ENCODE results near the gene SART3.
"Not testable (repeated sequence)": the region's sequence is repeated elsewhere in the genome, so short reads cannot be mapped to it uniquely, and the experiment has no call there.

SART3 gene

DNA sequence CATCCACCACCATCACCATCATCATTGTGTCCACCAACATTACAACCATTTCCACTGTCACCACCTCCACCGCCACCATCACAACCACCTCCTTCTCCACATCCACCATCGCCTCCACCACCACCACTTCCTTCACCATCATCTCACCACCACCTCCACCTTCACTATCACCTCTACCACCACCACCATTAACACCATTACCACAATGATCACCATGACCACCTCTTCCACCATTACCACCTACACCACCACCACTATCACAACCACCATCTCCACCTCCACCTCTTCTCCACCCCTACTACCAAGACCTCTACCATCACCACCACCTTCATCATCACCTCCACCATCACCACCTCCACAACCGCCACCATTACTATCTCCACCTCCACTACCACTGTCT is 17.8 kb upstream of the SART3 start:
- FAIRE-seq, result no peak

DNA sequence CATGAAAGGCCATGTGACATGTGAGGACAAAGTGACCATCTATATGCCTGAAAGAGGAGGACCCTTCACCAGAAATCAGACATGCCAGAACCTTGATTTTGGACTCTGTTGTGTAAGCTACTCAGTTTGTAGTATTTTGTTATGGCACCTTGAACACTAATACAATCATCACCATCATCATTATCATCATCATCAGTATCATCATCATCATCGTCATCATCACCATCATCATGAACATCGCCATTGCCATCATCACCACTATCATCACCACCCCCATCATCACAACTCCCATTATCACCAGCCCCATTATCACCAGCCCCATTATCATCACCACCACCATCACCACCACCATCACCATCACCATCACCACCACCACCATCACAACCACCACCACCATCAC is 17.3 kb upstream of the SART3 start:
- FAIRE-seq, result no peak

DNA sequence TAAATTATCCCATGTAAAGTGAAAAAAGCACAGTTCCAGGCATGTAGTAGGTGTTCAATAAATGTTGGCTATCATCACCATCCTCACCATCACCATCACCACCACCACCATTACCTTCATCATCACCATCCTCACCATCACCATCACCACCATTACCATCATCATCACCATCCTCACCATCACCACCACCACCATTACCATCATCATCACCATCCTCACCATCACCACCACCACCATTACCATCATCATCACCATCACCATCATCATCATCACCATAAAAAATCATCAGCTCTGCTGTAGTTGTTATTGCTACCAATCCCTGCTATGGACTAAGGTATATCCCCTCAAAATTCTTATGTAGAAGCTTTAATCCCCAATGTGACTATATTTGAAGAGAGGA is 16.5 kb upstream of the SART3 start:
- no peak for FAIRE-seq

DNA sequence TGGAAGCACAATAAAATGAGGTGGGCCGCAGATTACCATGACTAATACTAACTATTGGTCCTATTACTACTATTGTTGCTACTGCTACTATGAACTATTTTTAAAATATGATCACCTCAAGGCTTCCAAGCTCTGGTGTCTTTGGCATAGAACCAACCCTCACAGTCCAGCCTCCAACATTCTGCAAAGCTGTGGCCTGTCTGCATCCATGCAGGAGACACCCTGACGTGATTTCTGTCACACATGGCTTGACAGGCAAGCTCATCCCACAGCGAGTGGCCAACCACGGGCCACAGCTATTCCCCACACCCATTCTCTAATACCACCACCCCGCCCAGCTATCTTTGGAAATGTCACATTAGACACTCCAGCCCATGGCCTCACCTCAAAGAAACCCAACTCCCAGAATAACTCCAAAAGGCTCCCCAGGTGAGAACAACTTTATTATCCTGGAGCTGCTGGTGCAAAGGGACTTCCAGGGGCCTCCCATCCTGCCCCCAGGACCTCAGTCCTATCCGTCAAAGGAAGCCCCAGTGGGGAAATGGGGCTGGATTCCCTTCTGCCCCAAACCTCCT is 15.8 kb upstream of the SART3 start:
- FAIRE-seq, result no peak

DNA sequence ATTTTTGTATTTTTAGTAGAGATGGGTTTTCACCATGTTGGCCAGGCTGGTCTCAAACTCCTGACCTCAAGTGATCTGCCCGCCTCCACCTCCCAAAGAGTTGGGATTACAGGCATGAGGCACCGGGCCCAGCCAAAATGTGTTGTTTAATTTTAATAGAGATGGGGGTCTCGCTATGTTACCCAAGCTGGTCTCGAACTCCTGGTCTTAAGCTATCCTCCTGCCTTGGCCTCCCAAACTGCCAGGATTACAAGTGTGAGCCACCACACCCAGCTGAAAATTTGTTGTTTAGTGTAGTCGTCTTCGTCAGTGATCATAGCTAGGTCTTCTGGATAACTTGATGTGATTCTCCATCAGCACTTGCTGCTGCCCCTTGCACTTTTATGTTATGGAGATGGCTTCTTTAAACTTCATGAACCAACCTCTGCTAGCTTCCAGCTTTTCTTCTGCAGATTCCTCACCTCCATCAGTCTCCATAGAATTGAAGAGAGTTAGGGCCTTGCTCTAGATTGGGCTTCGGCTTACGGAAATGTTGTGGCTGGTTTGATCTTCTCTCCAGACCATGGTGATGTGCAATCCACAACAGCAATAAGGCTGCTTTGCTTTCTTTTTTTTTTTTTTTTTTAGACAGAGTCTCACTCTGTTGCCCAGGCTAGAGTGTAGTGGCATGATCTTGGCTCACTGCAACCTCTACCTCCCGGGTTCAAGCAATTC is 14.4 kb upstream of the SART3 start:
- no peak for FAIRE-seq

DNA sequence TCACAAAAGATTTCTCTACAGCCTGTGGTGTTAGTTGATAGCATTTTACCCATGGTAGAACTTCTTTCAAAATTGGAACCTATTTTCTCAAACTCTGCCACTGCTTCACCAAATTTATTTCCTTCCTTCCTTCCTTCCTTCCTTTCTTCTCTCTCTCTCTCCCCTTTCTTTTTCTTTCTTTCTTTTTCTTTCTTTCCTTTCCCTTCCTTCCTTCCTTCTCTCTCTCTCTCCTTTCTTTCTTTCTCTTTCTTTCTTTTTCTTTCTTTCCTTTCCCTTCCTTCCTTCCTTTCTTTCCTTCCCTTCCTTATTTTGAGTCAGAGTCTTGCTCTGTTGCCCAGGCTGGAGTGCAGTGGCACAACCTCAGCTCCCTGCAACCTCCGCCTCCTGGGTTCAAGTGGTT is 13.3 kb upstream of the SART3 start:
- FAIRE-seq, result not testable (repeated sequence)

DNA sequence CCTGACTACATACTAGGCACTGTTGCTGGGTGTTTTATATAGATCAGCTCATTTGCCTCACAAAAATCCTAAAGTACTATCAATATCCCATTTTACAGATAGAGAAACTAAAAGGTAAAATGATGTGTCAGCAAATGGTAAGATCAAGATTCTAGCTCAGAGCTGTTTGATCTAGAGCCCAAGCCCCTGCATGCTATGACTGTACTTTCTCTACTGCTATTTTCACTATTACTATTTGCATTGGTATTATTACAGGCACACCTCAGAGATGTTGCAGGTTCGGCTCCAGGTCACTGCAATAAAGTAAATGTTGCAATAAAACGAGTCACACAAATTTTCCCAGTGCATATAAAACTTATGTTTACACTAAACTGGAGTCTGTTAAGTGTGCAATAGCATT is 12.3 kb upstream of the SART3 start:
- FAIRE-seq, result no peak

DNA sequence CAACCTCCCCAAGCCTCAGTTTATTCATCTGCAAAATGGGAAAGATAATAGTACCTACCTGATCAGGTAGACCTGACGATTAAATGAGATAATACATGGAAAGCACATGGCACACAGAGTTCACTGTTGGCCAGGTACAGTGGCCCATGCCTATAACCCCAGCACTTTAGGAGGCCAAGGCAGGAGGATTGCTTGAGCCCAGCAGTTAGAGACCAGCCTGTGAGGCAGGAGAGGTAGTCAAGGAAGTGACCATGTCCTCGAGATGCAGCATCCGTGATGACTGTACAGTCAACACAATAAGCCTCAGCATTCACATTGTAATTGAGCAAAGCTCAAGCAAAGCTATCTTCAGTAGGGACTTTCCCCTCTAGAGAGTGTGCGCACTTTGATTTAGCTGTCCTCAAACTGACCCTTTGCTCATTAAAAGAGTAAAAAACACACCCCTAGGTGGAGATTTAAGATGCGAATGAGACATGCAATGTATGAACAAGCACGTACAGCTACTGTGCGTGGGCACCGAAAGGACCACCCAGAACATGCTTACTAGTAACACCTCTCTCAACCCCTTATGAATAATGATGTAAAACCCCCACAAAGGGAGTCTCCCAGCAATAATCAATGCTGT is 11.3 kb upstream of the SART3 start:
- no peak for FAIRE-seq

DNA sequence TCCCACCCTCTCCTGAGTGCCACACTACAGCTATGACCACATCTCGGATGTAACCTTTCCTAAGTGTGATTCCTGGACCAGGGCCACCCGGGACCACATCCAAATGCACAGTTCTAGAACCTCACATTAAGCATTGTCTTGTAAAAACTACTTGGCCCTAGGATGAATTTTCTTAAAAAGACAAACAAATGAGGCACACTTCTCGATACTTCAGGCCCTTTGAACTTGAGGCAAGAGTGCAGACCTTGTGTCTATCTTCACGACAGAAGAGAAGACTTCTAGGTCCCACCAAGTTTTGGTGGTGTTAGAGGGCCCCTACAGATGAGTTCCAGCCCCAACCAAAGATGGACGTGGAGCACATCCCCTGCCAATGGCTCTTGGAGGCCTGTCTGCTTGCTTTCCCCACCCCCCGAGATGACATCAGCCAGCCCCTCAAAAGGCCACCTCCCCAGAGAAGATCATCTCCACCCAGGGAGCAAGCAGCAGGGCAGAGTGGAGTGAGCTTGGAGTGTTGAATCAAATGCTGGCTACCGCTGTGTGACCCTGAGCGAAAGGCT is 10.7 kb upstream of the SART3 start:
- no peak for FAIRE-seq

DNA sequence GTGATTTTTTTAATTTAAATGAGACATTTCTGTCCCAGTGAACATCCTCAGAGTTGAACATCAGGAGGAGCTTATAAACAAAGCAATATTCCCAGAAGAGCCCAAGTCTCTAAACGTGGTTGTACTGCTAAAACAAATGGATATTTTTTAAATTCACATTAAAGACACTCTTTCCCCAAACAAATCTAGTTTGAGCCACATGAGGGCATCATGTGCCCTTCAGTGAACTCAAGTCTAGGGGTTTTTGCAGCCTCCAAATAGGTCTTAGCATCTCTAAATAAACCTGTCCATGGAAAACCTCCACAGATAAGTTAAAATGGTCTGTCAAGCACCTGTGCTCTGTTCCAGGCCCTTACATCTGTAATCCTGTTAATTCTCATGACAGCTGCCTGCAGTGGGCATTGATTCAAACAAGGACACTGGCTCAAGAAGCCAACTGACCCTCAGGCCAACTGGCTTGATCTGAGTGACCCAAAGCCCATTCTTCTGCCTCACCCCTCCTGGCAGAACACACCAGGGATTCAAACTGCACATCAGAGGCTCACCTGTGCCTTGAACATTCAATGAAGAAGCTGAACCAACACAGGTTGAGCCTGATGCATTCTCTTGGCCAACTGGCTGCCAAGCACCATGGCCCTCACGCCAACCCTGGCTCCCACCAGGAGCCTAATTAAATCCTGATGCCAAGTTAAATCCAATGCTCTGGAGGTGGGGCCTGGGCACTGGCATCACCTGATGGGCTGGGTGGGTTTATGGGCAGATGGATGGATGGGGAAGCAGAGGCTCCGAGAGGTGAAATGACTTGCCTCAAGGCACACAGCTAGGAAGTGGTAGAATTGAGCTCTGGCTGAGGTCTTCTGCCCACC is 10.0 kb upstream of the SART3 start:
- no peak for FAIRE-seq

DNA sequence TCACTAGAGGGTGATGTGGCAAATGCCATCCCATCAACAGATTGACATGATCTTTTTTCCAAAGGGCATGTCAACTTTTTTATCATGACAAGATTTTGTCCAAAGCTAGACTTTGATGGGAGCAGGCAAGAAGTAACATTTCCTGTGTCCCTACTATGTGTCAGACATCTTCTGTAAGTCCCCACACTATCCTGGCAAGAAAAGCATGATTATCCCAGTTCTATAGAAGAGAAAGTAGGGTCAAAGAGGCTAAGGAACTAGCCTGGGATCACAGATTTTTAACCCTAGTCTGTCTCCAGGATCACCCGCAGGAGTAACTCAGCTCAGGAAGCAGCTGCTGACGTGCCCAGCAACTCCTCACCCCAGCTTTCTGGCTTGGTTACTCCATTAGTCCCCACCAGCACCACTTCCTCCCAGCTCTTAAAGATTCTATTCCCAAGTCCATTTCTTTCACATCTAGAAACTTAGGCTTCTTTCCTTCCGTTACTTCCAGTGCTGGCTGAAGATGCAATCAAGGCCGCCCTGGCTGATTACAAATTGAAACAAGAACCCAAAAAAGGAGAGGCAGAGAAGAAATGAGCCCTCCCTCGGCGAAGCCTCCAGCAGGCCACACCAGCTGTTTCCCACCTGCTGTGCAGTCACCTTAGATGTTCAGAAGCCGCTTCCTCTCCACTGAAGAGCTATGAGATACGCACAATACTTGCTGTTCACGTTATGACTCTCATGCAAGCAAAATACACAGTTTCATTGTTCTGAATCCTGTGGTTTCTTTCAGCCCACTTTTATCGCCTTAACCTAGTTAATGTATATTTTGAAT is 7.6 kb upstream of the SART3 start:
- FAIRE-seq, result no peak

DNA sequence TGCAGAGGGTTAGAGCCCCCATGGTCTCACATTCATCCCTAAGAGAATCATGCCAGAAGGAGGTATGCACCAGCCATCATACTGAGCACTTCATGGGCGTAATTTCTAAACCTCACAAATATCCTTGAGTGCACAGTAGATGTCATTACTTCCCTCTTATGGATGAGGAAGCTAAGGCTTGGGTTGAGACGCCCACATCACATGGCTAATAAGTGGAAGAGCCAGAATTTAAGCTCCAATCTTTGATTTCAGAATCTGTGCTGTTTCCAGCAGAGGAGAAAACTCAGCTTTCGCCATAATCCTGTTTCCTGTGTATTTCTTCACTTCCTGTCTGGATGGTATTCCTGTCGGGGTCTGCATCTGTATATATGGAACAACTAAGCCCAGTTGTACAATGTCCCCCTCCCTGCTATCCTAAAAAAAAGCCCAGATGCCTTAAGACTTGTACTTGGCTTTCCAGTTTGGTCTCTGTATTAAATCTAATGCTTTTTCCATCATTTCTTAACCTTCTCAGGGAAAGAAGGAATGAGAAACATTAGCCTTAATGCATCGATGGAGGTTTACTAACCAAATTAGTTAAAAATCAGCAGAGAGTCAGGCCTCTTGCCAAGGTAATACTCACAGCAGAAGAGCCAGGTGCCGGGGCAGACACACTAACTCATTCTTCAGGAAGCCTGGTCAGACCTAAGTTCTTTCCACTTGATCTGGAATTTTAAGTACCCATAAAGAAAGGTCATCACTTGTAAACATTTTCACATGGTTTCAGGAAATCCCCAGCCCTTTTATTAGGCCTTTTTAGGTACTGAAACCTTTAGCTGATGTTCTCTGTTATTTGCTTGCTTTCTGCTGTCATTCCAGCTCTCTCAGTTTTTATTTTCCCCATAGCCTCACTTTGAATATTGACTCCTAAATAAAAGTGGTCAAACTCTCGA is 6.7 kb upstream of the SART3 start:
- FAIRE-seq, result no peak

DNA sequence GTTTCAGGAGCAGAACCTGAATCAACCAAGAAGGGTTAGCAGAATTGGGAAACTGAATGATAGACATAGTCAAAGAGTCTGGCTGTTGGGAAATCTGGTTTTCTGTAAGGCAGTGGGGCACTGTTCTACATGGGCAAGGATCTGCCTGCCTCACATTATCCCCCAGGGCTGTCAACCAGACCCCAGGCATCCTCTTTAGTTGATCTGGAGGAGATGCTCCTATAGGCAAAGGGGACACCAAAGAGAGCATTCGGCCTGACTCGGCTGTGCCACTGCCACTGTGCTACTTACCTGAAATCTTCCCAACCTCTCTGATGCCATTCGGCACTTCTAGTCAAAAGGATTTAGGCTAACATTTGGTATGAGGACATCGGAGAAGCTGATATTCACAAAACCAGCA is 5.5 kb upstream of the SART3 start:
- no peak for FAIRE-seq

DNA sequence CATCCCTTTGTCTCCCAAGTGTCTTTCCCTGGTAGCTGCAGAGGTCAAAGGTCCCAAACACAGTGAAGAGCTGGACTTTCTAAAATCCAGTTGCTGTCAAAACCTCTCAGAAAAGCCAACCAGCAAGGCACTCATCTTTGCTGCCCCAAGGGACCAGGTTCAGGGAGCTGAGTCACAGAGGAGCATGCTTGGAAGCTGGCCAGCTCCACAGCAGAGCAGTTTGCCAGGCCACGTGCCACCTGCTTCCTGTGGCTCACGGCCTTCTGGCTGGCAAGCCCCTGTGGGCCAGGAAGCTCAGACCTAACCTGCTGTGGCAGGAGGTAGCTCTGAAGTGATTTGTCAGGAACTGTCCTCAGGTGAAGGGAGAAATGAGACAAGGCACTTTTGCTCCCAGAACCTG is 5.0 kb upstream of the SART3 start:
- FAIRE-seq, result no peak

DNA sequence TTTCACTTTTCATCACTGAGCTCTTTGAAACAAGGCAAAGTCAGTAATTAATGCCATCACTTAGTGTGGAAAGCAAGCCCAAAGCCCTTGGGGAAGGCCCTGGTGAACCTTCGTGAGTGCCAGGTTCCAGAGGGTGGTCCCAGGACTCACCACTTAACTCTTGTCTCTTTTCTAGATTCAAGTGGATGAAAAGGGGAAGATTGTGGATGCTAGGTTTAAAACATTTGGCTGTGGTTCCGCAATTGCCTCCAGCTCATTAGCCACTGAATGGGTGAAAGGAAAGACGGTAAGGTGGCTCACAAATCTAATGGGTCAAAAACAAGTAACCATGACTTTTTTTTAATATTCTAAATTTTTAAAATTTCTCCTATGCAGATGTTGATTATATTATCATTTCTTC is 4.2 kb upstream of the SART3 start:
- FAIRE-seq, result no peak

DNA sequence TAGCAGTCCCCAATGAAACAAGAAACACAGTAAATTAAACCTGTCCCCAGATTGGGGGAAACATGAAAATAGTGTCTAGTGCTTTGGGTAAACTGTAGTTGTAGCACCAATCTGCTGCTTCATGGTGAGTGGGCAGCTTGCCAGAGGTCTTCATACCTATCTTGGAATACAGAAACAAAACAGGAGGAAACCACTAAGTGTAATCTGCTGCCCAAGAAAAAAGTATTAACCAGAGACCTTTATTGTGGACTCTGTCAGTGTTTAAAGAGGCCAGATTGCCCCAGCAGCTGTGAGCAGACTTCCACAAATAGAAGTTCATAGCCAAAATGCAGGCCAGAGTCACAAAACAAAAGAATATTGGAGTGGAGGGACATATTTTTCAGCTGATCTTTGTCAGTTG is 3.8 kb upstream of the SART3 start:
- no peak for FAIRE-seq

DNA sequence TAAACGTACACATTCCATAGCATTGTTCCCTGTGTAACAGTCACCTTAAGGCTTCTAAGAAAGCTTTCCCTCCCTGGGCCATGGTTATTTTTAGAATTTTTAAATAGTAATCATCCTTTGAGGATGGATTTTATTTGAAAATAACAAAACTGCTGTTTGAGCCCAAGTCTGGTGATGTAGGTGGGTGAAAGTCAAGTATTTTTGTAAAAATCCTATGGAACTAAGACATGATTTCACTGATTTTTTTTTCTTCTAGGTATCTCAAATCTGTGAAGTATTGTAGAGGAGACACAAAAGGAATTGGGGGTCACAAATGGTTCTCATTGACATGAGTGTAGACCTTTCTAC is 2.8 kb upstream of the SART3 start:
- no peak for FAIRE-seq

DNA sequence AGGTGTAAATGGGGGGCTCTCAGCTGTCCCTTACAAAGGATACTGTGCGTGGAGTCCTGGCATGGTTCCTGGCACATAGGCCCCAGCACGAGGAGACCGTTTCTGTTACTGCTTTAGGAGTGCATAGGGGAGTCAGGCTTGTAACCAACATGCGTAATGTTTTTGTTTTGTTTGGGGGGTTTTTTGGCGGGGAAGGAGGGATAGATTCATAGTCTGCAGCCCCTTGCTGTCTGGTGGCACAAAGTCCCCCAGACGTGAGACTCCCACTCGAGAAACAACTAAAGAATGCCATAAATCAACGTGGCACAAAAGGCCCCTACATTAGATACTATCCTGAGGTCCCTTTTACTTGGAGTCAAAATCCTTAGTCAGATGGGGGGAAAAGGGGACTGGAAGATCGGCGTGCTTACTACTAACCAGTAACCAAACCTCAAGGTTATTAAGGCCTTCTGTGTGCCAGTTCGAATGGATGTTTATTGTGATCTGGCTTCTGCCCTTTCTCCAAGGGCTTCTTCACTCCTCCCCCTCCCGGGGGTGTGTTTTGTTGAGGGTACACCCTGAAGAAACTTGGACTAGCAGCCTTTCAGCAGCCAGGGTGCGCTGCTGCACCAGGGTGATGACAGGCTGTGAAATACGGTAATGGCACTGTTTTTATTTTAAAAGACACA is 2.3 kb upstream of the SART3 start:
- no peak for FAIRE-seq

DNA sequence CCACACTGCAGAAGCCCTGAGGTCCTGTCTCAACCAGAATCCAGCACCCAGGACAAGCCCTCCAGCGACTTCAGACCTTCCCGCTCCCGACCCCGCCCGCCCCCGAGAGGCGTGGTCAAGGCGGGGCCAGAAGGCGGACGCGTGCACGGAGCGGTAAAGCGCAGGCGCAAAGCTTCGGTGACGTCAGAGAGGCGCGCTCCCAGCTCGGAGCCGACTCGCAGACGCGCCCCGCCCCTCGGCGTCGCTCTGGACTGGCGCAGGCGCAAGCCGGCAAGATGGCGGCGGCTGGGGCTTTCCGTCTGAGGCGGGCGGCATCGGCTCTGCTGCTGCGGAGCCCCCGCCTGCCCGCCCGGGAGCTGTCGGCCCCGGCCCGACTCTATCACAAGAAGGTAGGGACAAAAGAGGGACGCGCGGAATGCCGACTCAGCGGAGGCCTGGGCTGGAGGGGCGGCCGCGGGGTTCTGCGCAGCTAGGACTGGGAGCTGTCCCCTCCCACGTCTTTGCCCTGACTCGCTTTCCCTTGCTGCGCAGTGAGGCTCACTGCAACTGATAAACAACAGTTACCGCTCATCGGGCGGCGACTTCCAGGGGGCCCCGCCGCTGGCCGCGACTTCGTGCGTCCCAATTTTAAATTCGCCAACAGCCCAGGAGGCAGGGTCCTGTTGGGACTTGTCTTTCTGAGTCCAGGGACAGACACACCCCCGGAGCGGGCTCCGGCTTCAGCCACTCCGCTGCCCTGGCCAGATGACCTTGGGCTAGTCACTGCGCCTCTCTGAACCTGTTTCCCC is 1.6 kb upstream of the SART3 start, which contains the start of gene ISCU:
TSS of gene ISCU (plus strand) at position 249 of the 788 bp plus-strand sequence. CDS start at position 276, 27 bp downstream.
- FAIRE-seq, result no peak

DNA sequence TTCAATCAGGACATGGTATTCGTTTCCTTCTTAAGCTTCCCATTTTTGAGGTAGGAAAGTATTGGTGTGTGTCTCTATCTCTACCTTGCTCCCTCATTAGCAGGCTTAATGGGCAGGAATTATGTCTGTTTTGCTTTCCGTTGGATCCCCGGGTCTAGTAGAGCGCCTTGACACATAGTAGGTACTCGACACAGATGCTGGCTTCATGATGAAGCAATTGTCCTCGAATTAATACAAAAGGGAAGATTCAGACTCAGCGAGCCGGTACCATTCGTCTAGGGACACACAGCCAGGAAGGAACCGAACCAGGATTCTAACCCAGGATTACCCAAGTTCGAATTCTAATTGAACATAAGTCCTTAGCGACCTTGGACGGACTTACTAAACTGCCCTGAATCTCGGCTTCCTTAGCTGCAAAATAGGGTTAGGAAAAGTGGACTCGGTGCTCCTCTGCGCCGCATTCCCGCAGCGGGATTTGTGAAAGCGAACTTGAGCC is 927 bp upstream of the SART3 start:
- no peak for FAIRE-seq
